ENCODE data around the gene HDAC7.

GRCh38 chr12:47734725-47735480 lies 84.8 kb downstream of the HDAC7 start:
- TF ChIP-seq CTCF (conservative IDR thresholded peaks at IDR 0.05 in 1 of 2, IDR thresholded peaks at IDR 0.05 in 1 of 2; ENCODE audit: extremely low read depth in 1 of 2, insufficient read depth in 1 of 2, low read depth in 1 of 2, low read length in 2 of 2) (no peak), EZH2 (IDR thresholded peaks at IDR 0.05; ENCODE audit: borderline replicate concordance, low read length) (no peak)

Data from mammary epithelial cell (primary cell).